Neural progenitor cell (in vitro differentiated cells): ENCODE data around the gene UBE2O.

Source experiments
- CTCF ChIP-seq: fragments of 200-600 bp; sonication (generic); IDR thresholded peaks from 2 replicates; pipeline ENCODE4 v1.5.1; 2017; ENCODE audit warnings: antibody characterized with exemption, mild to moderate bottlenecking
- EZH2 ChIP-seq: fragments of 200-600 bp; sonication (generic); IDR thresholded peaks from 2 replicates; pipeline ENCODE4 v1.6.1; 2017; ENCODE audit warnings: antibody characterized with exemption, mild to moderate bottlenecking, moderate library complexity
- EZH2phosphoT487 ChIP-seq: fragments of 200-600 bp; sonication (generic); IDR thresholded peaks from 2 replicates; pipeline ENCODE4 v1.6.1; 2017; ENCODE audit warnings: antibody characterized with exemption

DNA sequence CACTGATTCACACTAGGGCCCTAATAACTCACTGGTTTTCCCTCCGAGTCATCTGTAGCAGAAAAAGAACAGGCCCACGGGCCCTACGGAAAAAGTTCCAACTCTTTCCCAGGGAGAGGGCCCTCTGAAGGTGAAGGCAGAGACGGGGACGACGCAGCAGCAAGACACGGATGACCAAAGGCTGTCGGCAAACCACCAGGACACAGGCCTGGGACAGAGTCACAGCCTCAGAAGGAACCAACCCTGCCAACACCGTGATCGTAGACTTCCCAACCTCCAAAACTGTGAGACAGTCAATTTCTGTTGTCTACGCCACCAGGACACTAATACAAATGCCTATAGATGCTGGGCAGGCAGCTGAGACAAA is 73.7 kb downstream of the UBE2O start:
- TF ChIP-seq CTCF (no peak), EZH2 (no peak), EZH2phosphoT487 (no peak)
